Ovary (tissue), 3 donors: ENCODE results near the gene FGF13.

ENCODE experiments used
- CTCF ChIP-seq, 3 donors: fragments of 450-650 bp in 2 of 3; fragments of 200-600 bp in 1 of 3; IDR thresholded peaks; one replicate each; pipeline versions ENCODE4 v1.5.1 to v1.8.0; 2016 to 2022; ENCODE audit warnings: antibody characterized with exemption in 3 of 3, mild to moderate bottlenecking in 1 of 3
- POLR2A ChIP-seq: fragments of 450-650 bp; IDR thresholded peaks from one replicate; pipeline ENCODE4 v1.6.1; 2017; ENCODE audit warnings: antibody characterized with exemption, mild to moderate bottlenecking, moderate library complexity
- donor health status: DM: no; HTN: no; CAD: no.

GRCh38 chrX:138718941-138719340 lies 7.4 kb upstream of the FGF13 start:
- TF ChIP-seq CTCF (IDR thresholded peaks at IDR 0.05) (no peak), POLR2A (no peak)
